Cardiac muscle cell (in vitro differentiated cells and primary cell): ENCODE measurements around the gene CBX5. TPM values are rescaled to one million over a fixed set of nuclear protein-coding genes. Genes with fewer than 3 reads are reported as not detected.
A peak's percentile ranks its signal among the peaks of the same experiment; 100 is the strongest.

ENCODE experiments used
- DNase-seq, 2 donors: peaks; one replicate each; pipeline versions ENCODE4 v3.0.0 to v3.0.0-alpha.2; 2010 to 2017; ENCODE audit warnings: low read depth in 1 of 2, low spot score in 1 of 2
- H3K27ac ChIP-seq: fragments of 200-600 bp; sonication (generic); 2 replicates; pipeline ENCODE4 v1.5.1; 2016
- H3K27me3 ChIP-seq: fragments of 200-600 bp; sonication (generic); 2 replicates; pipeline ENCODE4 v1.6.0; 2016; ENCODE audit warnings: control low read depth
- H3K36me3 ChIP-seq: fragments of 200-600 bp; sonication (generic); 2 replicates; pipeline ENCODE4 v1.5.1; 2016; ENCODE audit warnings: control low read depth
- H3K4me1 ChIP-seq: fragments of 200-600 bp; sonication (generic); 2 replicates; pipeline ENCODE4 v1.8.1; 2017; ENCODE audit warnings: low read depth, mild to moderate bottlenecking, mixed run types
- H3K4me3 ChIP-seq: fragments of 200-600 bp; sonication (generic); 2 replicates; pipeline ENCODE4 v1.5.1; 2016; ENCODE audit warnings: mild to moderate bottlenecking
- H3K9me3 ChIP-seq: fragments of 200-600 bp; sonication (generic); 2 replicates; pipeline ENCODE4 v1.5.1; 2017; ENCODE audit warnings: low read depth, mild to moderate bottlenecking, control low read depth
- polyA plus RNA-seq: library from polyadenylated mRNA; unstranded; fragments of >200 nt; fragmentation: Nextera tagmentation; extraction: Ambion mirVana; gene quantifications from 2 replicates; pipeline ENCODE4 v1.2.1, GENCODE V29; 2016
- total RNA-seq: library from RNA; depleted of rRNA; stranded (reverse); fragments of >200 nt; gene quantifications from 2 replicates; pipeline ENCODE4 v1.2.3, GENCODE V29; 2016
- TF ChIP-seq, protein P1 (sequence below): IDR thresholded peaks from 2 replicates; pipeline ENCODE4 v1.5.1; 2012; ENCODE audit warnings: low read depth, mild to moderate bottlenecking, low read length

Gene CBX5
- total and polyA plus RNA-seq, 2 experiments from 2014 or later = 49.5 to 98.3 TPM

GRCh38 chr12:54294953-54295566 lies 15.1 kb upstream of the CBX5 start:
- peaks cover 24% of the 10 kb centered on the region for H3K4me1 ChIP-seq

DNA sequence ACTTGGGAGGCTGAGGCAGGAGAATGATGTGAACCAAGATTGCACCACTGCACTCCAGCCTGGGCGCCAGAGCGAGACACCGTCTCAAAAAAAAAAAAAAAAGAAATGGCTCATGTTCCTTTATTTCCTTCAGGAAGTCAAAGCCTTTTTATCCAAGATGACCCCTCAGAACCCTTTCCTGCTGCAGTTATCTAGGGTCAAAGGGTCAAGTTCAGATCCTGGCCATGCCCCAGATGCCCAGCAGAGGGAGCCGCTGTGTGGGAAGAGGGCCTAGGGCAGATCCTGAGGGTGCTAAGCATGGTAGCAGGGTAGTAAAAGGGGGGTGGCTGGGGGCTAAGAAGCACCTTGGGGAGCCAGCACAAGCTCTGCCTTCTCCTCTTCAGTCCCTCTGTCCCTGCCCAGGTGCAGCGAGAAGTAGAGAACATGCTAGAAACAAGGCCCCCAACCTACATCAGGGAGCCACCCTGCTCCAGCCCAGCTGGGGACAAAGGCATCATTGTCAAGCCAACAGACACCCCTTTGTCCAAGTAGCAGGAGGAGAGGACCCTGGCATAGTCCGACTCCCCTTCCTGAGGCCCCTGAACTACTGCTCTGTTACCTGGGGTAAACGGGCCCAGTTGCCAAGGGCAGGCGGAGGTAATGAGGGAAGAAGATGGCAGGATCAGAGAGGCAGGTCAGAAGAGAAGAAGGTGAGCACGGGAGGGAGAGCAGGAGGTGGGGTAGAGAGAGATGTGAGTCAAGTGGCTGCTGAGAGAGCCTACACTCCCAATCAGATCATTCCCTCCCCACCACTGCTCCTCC lies 14.4 kb upstream of the CBX5 start:
- H3K4me3 ChIP-seq = no peak overlapping the region
- H3K9me3 ChIP-seq = no peaks in the 10 kb centered on the region
- TF ChIP-seq, protein P1, sequence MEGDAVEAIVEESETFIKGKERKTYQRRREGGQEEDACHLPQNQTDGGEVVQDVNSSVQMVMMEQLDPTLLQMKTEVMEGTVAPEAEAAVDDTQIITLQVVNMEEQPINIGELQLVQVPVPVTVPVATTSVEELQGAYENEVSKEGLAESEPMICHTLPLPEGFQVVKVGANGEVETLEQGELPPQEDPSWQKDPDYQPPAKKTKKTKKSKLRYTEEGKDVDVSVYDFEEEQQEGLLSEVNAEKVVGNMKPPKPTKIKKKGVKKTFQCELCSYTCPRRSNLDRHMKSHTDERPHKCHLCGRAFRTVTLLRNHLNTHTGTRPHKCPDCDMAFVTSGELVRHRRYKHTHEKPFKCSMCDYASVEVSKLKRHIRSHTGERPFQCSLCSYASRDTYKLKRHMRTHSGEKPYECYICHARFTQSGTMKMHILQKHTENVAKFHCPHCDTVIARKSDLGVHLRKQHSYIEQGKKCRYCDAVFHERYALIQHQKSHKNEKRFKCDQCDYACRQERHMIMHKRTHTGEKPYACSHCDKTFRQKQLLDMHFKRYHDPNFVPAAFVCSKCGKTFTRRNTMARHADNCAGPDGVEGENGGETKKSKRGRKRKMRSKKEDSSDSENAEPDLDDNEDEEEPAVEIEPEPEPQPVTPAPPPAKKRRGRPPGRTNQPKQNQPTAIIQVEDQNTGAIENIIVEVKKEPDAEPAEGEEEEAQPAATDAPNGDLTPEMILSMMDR = peak; percentile 89
- H3K4me1 ChIP-seq = peaks cover 24% of the 10 kb centered on the region
- H3K27ac ChIP-seq = peak overlapping the region; percentile 80
- no peaks in the 10 kb centered on the region for H3K36me3 ChIP-seq
- DNase-seq = peak; percentile 31 to 41
- no peaks in the 10 kb centered on the region for H3K27me3 ChIP-seq

More at GRCh38 chr12:54294953-54295566, 15.1 kb upstream of the CBX5 start:
- Histone ChIP-seq H3K27ac (peak overlapping the region; percentile 80), H3K36me3 (no peaks in the 10 kb centered on the region), H3K27me3 (no peaks in the 10 kb centered on the region), H3K4me3 (no peak overlapping the region), H3K9me3 (no peaks in the 10 kb centered on the region)
- TF ChIP-seq, protein P1 = no peak
- no peak for DNase-seq

DNA sequence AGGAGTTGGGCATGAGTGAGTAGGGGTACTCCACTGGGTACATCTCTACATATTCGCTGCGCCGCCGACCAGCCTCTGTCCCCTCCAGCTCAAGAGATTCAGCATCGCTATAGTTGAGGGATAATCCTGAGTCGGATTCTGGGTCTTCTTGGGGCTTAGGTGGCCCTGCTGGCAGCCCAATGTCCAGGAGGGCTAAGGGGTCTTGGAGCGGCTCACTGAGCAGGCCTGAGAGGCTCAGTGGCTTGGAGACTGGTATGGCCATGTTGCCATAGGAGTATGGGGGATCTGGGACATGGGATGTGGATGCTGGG lies 13.0 kb upstream of the CBX5 start:
- TF ChIP-seq, protein P1 = no peak
- Histone ChIP-seq H3K36me3 (peaks cover 7% of the 10 kb centered on the region), H3K4me1 (peaks cover 24% of the 10 kb centered on the region), H3K27ac (no peak overlapping the region), H3K9me3 (no peaks in the 10 kb centered on the region), H3K27me3 (no peaks in the 10 kb centered on the region), H3K4me3 (no peak overlapping the region)
- DNase-seq = no peak

DNA sequence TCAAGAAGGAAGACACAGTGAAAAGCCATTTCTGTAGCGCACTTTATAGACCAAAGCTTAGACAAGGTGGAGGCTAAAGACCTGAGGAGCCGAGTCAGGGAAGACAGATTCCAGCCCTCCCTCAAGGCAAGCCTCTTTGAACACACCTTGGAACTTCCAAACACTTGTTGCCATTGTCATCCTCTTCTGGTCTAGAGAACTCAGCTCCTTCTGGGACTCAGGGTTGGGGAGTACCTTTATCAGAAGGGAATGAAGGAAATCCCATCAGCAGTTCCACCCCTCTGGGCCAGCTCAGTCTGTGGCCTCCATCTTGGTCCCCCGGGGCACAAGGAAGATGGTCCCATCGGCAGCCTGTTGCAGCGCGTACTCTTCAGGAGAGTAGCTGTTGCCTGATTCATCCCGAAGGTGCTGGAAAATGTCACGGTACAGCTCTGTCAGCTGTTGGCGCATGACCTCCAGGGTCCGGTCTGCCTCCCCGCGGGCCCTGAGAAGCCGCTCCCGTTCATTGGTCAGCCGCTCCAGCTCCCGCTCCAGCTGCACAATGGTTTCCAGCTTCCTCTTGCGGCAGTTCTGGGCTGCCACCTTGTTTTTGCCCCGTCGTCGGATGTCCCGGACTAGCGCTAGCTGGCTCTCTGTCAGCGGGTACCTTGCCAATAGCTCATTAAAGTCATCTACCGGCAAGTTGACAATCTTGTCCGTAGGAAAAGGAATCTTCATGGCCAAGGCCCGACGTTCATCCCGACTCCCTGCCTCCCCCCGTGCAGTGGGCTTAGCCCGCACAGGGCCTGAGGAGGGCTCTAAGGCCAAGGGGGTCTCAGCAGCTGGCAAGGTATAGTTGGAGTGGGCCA lies 12.4 kb upstream of the CBX5 start:
- Histone ChIP-seq H3K36me3 (peaks cover 13% of the 10 kb centered on the region), H3K9me3 (no peaks in the 10 kb centered on the region), H3K4me3 (no peak overlapping the region), H3K27ac (no peak overlapping the region), H3K27me3 (no peaks in the 10 kb centered on the region), H3K4me1 (peaks cover 24% of the 10 kb centered on the region)
- no peak for DNase-seq
- TF ChIP-seq, protein P1 = no peak

DNA sequence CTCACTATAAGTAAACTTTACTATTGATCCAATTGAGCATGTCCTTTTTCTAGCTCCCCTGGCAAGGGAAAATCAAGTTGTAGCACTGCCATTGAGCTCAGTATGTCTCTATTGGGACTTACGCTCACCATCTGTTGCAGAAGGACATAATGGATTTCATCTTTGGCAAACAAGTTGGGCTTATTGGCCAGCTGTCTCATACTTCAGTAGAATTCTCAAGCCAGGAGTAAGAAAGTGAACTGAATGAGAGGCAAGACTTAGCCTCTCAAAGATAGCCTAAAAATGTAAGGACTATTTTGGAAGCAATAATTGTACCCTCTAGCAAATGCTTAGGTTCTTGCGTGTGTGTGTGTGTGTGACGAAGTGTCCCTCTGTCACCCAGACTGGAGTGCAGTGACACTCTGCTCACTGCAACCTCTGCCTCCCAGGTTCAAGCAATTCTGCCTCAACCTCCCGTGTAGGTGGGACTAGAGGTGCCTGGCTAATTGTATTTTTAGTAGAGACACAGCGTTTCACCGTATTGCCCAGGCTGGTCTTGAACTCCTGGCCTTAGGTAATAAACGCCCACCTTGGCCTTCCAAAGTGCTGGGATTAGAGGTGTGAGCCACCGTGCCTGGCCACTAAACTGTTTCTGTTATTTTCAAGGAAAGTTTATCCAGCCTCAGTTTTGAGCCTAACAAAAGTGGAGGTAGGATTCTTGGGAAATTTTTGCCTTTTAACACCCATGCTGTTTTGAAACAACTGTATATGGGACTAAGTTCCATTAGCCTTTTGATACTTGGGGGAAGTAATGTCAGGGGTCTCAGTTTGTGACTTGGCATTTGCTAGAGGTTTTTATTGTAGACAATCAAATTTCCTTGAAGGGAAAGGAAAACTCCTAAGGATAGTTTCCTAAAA lies 7.6 kb upstream of the CBX5 start:
- H3K27ac ChIP-seq = peak overlapping the region; percentile 71
- H3K4me1 ChIP-seq = peaks cover 38% of the 10 kb centered on the region
- TF ChIP-seq, protein P1 = no peak
- H3K4me3 ChIP-seq = no peak overlapping the region
- no peaks in the 10 kb centered on the region for H3K27me3 ChIP-seq
- no peak for DNase-seq
- H3K36me3 ChIP-seq = peaks cover 50% of the 10 kb centered on the region
- no peaks in the 10 kb centered on the region for H3K9me3 ChIP-seq
